ENCODE data around the gene MAP4K4. TPM values are rescaled to one million over a fixed set of nuclear protein-coding genes. Genes with fewer than 3 reads are reported as not detected.
A peak's percentile ranks its signal among the peaks of the same experiment; 100 is the strongest.

MAP4K4 gene
- total RNA-seq, 2 experiments from 2014 or later = 67.2 to 181 TPM

DNA sequence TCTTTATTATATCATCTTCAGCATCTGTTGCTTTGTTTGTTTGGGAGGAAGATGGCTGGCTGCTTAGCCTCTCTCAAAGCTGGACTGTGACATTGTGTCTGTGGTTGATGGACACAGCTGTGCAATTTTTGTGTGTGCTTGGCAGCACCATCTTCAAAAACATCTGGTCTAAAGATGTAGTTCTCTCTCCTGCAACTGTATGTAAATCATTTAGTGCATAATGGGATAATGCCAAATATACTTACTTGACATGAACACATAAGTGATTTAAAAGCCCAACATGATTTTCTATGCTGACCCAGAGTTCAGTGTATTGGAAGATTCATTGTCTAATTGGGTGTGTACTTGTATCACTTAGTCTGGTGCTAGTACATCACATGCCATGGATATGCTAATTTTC is 112.2 kb downstream of the MAP4K4 start:
- Histone ChIP-seq H3K9me3 (ENCODE audit: low read length) (no peaks in the 10 kb centered on the region), H3K27ac (ENCODE audit: low read depth, low read length, poor library complexity, severe bottlenecking) (no peak overlapping the region), H3K4me2 (ENCODE audit: low read length) (no peak overlapping the region), H4K20me1 (ENCODE audit: insufficient read depth, low read length) (no peaks in the 10 kb centered on the region), H3K9me2 (ENCODE audit: insufficient read depth, low read length) (no peaks in the 10 kb centered on the region; the same call in 1 of the 2 replicates), H3K4me3 (ENCODE audit: low read depth, low read length, poor library complexity, severe bottlenecking) (no peak overlapping the region), H3K4me1 (ENCODE audit: insufficient read depth, low read length, poor library complexity, severe bottlenecking) (peaks cover 25% of the 10 kb centered on the region), H3K79me2 (ENCODE audit: insufficient read depth, low read depth, low read length) (peaks cover 44% of the 10 kb centered on the region), H3K36me3 (ENCODE audit: insufficient read depth, low read length) (peaks cover 23% of the 10 kb centered on the region), H2AFZ (ENCODE audit: low read length) (no peak overlapping the region)
- TF ChIP-seq, protein P1, sequence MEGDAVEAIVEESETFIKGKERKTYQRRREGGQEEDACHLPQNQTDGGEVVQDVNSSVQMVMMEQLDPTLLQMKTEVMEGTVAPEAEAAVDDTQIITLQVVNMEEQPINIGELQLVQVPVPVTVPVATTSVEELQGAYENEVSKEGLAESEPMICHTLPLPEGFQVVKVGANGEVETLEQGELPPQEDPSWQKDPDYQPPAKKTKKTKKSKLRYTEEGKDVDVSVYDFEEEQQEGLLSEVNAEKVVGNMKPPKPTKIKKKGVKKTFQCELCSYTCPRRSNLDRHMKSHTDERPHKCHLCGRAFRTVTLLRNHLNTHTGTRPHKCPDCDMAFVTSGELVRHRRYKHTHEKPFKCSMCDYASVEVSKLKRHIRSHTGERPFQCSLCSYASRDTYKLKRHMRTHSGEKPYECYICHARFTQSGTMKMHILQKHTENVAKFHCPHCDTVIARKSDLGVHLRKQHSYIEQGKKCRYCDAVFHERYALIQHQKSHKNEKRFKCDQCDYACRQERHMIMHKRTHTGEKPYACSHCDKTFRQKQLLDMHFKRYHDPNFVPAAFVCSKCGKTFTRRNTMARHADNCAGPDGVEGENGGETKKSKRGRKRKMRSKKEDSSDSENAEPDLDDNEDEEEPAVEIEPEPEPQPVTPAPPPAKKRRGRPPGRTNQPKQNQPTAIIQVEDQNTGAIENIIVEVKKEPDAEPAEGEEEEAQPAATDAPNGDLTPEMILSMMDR (conservative IDR thresholded peaks at IDR 0.05; ENCODE audit: low read length) = no peak
- TF ChIP-seq EZH2phosphoT487 (IDR thresholded peaks at IDR 0.05; ENCODE audit: borderline replicate concordance, low read depth, low read length) = no peak
- no TSS peak for BruUV-seq (replicated peaks)
- intact Hi-C loops (cut with micrococcal nuclease; ENCODE audit: unreplicated experiment) = no loop called here
- DNase-seq (ENCODE audit: low spot score) = peak; percentile 16
- POLR2A ChIA-PET = interaction anchor here (0.6 to 1.3 kb wide), 2 partner anchors 13 to 348 kb away, joined by 3 read pairs; no protein-coding TSS in a partner anchor
- CTCF ChIA-PET (ENCODE audit: unreplicated experiment) = no interaction called here

DNA sequence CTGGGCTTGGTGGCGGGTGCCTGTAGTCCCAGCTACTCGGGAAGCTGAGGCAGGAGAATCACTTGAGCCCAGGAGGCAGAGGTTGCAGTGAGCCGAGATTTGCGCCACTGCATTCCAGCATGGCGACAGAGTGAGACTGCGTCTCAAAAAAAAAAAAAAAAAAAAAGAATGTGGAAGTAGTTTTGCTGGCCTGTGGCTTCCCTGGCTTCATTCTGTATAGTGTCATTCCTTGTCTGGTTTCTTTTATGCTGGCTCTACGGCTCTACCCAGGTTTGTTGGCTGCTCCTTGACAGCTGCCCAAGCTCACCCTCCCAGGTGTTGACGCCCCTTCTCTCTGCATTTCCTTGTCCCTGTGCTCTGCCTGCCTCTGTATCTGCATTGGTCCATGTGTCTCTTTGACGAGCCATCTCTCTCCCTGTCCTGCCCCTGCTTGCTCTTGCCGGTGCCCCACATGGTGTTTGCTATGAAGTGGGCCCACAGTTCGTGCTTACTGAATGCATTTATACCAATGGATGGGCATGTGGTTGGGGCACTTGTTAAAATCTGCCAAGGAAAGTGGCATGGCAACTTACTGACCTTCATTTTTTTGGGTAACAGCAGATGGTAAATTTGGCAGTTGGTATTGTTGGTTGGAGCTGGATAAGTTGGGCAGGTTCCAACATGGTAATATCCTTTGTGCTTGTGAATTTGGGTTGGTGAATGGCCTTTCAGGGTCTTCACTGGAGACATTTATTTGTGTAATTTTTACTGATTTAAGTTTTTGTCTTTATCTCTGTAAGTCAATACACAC is 113.9 kb downstream of the MAP4K4 start:
- Histone ChIP-seq H3K9me3 (ENCODE audit: low read length) (no peaks in the 10 kb centered on the region), H3K4me1 (ENCODE audit: insufficient read depth, low read length, poor library complexity, severe bottlenecking) (peaks cover 12% of the 10 kb centered on the region), H3K79me2 (ENCODE audit: insufficient read depth, low read depth, low read length) (peaks cover 48% of the 10 kb centered on the region), H3K36me3 (ENCODE audit: insufficient read depth, low read length) (peaks cover 23% of the 10 kb centered on the region), H3K4me2 (ENCODE audit: low read length) (no peak overlapping the region), H4K20me1 (ENCODE audit: insufficient read depth, low read length) (no peaks in the 10 kb centered on the region; the same call in 1 of the 2 replicates), H3K4me3 (ENCODE audit: low read depth, low read length, poor library complexity, severe bottlenecking) (no peak overlapping the region), H2AFZ (ENCODE audit: low read length) (no peak overlapping the region), H3K27ac (ENCODE audit: low read depth, low read length, poor library complexity, severe bottlenecking) (no peak overlapping the region), H3K9me2 (ENCODE audit: insufficient read depth, low read length) (no peaks in the 10 kb centered on the region; the same call in 1 of the 2 replicates)
- intact Hi-C loops (cut with micrococcal nuclease; ENCODE audit: unreplicated experiment) = no loop called here
- BruUV-seq (replicated peaks) = no TSS peak
- ChIA-PET POLR2A (no interaction called here), CTCF (ENCODE audit: unreplicated experiment) (no interaction called here)
- DNase-seq (ENCODE audit: low spot score) = no peak
- TF ChIP-seq EZH2phosphoT487 (IDR thresholded peaks at IDR 0.05; ENCODE audit: borderline replicate concordance, low read depth, low read length) = no peak
- TF ChIP-seq, protein P1 (conservative IDR thresholded peaks at IDR 0.05; ENCODE audit: low read length) = no peak

DNA sequence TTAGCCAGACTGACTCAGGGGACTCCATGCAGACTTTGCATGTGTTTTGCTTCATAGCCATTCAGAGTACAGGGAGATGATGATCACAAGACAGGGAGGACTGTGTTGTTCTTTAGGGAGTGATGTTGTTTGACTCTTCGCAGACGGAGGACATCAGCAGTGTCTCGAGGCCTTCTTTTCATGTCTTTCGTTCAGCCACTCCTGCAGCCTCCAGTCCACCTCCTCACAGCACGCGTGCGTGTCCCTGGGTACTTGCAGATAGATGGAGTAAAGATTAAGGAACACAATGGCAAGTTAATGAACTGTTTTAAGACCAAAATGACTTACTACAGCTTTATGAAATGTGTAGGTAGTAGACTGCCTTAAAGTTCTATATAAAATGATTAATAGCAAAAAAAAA is 114.7 kb downstream of the MAP4K4 start:
- H3K9me2 ChIP-seq (ENCODE audit: insufficient read depth, low read length) = no peaks in the 10 kb centered on the region; the same call in 1 of the 2 replicates
- no peak for DNase-seq (ENCODE audit: low spot score)
- H3K4me3 ChIP-seq (ENCODE audit: low read depth, low read length, poor library complexity, severe bottlenecking) = no peak overlapping the region
- TF ChIP-seq, protein P1 (conservative IDR thresholded peaks at IDR 0.05; ENCODE audit: low read length) = no peak
- no peak for TF ChIP-seq EZH2phosphoT487 (IDR thresholded peaks at IDR 0.05; ENCODE audit: borderline replicate concordance, low read depth, low read length)
- no peak overlapping the region for H2AFZ ChIP-seq (ENCODE audit: low read length)
- no peaks in the 10 kb centered on the region for H3K9me3 ChIP-seq (ENCODE audit: low read length)
- no TSS peak for BruUV-seq (replicated peaks)
- H3K36me3 ChIP-seq (ENCODE audit: insufficient read depth, low read length) = peaks cover 18% of the 10 kb centered on the region
- ChIA-PET POLR2A (no interaction called here), CTCF (ENCODE audit: unreplicated experiment) (no interaction called here)
- H3K4me2 ChIP-seq (ENCODE audit: low read length) = no peak overlapping the region
- no peak overlapping the region for H3K27ac ChIP-seq (ENCODE audit: low read depth, low read length, poor library complexity, severe bottlenecking)
- peaks cover 9% of the 10 kb centered on the region for H3K4me1 ChIP-seq (ENCODE audit: insufficient read depth, low read length, poor library complexity, severe bottlenecking)
- H3K79me2 ChIP-seq (ENCODE audit: insufficient read depth, low read depth, low read length) = peaks cover 56% of the 10 kb centered on the region
- H4K20me1 ChIP-seq (ENCODE audit: insufficient read depth, low read length) = peaks cover 5% of the 10 kb centered on the region; the same call in 1 of the 2 replicates
- intact Hi-C loops (cut with micrococcal nuclease; ENCODE audit: unreplicated experiment) = no loop called here
